GM18907 (cell line): Measurements from ENCODE around the gene PRLR.
A peak's percentile ranks its signal among the peaks of the same experiment; 100 is the strongest.
"Not testable (repeated sequence)": the region's sequence is repeated elsewhere in the genome, so short reads cannot be mapped to it uniquely, and the experiment has no call there.

Experiments used
- ATAC-seq: cut with Tn5 transposase; IDR thresholded peaks from one replicate; pipeline ENCODE4 v1.9.1; 2021; ENCODE audit warnings: mild to moderate bottlenecking, moderate library complexity; ENCODE audit not compliant: unreplicated experiment

PRLR gene

DNA sequence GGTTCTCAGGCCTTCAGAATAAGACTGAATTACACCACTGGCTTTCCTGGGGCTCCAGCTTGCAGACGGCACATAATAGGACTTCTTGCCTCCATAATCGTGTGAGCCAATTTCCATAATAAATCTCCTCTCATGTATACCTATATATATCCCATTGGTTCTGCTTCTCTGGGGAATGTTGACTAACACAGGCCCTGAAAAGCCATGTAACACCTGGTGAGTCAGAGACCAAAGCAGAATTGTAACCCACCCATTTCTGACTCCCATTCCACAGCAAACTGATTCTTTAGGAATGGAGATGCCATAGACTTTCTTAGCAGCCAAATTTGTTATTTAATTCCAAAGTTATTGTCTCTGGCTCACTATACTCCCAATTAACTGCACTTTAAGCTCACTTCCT lies 97.1 kb downstream of the PRLR start:
- no peak for ATAC-seq

DNA sequence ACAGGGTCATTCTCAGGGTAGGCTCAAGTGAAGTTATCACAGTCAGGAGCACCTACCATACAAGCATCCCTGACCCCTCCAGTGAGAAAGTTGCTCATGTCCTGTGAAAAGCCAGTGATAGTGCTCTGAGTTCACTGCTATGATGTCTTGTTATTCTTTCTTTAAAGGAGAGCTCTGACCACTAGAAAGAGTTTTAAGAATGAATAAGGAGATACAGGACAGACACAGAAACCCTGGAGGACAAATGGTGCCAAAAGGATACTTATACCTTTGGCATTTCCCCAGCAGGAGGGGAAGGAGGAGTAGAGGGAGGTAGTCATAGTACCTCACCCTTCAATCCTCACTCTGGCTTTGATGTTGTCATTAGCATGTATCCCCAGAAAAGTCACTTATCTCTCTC lies 98.6 kb downstream of the PRLR start:
- ATAC-seq = no peak

DNA sequence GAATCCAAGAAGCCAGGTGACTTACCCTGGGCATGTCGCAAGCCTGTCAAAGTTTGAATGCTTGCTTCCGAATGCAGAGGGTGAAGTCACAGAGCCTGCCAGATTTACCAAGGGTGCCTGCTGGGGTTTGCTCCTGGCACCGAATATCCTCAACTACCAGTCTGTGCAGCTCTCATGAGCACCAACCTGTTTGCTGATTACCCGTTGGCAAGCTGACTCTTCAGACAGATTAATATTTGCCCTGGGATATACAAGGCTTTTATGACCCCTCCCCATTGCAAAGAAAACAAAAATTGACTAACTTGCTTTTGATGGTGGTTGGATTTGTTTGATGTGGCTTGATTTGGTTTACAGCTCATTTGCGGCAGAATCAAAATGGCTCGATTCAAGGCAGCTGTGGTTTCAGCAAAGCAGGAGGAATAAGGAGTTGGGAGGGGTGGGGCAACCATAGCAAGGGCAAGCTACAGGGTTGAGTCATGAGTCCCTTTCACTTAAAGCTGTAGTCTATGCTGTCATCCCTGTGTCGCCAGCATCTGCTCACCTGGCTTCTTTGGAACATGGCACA lies 100.3 kb downstream of the PRLR start:
- ATAC-seq = peak; percentile 69

DNA sequence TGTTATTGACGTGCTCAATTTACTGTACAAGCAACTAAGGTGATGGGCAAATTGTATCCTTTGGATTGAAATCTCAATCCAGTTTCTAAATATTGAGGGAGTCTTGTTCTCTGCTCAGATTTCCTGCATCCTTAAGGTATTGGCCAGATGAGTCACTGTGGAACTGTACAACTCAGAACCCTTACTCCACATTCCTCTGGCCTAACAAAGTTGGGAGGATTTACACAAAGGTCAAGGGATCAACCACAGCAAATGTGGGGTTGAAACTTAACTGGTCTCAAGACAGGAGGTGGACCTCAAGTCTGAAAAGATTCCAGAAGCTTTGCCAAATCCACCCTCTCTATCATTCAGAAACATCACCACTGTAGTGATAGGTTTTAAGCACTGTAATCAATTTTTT lies 101.0 kb downstream of the PRLR start:
- no peak for ATAC-seq

DNA sequence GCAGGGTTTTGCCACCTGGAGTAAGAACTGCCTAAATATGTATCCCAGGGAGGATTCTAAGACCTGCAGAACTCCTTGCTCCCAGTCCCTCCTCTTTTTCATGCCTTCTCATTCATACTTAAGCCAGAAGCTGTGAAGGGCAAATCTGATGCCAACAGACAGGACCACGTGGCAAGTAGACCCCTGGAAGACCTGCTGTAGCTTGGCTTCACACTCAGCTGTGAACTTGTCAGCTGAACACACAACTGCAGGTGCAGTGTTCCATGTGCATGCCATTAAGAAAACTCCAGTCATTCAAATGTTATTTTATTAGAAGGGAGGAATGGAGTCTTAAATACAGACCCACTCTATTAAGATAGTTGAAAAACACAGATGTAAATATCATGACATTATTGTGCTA lies 103.3 kb downstream of the PRLR start:
- ATAC-seq = no peak

DNA sequence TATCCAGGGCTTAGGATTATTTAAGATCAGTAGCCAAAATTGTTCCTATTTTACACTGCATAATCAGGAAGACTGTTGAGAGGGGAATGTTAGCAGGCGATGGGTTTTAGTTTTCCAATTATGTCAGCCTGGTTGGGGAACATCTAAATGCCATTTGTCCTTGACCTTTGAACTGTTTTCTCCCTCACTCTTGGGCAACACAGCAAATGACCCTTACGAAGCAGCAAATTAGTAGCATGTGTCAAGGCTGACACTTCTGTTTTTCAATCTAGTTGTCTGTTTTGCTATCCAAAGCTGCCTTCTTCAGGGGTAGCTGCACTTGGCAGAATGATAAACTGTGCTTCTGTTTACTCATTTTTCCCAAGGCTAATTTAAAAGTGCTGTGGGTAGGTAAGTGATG lies 104.5 kb downstream of the PRLR start:
- no peak for ATAC-seq

DNA sequence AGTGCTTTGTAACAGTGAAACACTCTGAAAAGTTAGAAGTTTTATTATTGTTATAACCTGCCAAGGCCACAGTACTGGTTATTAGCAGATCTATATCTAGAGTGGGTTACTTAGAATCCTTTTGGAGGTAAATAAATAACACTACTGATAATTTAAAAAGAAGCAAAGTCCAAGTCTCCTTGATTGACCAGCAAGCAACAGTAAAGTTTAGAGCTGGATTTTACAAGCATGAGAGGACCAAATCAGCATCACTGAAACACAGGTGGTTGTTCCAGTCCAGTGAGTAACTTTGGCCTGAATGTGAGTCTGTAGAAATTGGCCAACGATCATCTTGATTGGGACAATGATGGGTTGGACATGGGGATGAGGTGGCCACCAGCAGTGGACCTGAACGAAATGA lies 105.4 kb downstream of the PRLR start:
- no peak for ATAC-seq

DNA sequence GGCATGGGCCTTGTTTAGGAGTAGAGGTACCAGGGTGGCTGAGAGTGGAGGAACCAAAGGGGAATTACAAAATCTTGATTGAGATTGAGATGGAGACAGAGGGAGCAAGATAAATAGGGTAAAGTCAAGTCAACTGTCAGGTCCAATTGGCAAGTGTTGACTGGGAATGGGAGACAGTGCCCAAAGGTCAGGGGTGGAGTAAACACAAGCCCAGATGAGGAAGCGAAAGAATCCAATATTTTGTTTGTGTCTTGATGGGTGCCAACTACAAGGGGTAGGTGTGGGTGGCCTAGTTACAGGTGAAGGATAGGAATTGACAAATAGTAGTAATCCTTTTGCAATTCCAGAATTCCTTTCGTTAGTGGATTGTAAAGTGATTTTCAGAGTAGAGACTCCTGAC lies 107.5 kb downstream of the PRLR start:
- ATAC-seq = no peak

DNA sequence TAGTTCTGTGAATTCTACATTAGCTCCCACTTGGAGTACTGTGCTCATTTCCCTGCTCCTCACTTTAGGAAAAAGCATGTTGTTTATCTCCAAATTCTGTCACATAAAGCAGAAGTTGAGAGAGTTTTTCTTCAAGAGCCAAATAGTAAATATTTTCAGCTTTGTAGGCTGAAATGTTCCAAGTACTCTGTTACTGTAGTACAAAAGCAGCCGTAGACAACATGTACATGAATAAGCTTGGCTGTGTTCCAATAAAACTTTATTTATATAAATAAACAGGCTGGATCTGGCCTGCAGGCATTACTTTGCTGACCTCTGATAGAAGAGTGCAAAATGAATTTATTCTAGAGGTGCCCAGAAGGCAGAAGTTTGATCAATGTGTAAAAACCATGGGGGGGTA lies 109.6 kb downstream of the PRLR start:
- ATAC-seq = no peak

DNA sequence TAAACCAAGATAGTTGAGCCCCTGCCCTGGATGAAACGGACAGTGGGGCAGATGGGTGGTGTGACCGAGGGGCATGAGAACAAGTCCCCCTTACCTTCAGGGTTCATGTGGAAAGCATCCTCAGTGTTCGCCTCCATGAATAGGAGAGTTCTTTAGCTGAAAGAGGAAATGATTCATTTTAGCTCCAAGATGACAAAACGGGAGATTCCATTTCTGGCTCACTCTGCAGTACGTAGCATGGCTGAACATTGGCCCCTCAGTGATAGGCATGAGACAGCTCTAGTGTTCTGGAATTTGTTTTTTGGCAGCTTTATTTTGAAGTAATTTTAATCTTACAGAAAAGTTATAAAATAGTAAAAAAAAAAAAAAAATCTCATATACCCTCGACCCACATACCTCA lies 112.3 kb downstream of the PRLR start:
- ATAC-seq = no peak

DNA sequence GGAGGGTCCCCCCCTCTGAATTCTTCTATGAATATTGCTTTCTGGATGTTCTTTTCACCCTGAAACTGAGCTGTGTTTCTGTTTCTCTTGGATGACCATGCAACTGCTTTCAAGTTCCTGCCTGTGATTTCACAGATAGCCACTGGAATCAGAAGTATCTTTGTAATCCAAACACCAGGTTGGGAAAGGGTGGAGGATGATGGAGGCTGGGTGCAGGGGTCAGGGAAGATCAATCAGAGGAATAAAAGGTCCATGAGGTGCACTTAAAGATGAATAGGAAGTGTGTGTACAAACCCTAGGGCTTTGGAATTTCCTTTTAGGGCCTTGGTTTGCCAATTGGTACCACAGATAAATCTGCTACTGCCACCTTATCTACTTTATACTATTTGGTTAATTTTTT lies 114.4 kb downstream of the PRLR start:
- no peak for ATAC-seq

DNA sequence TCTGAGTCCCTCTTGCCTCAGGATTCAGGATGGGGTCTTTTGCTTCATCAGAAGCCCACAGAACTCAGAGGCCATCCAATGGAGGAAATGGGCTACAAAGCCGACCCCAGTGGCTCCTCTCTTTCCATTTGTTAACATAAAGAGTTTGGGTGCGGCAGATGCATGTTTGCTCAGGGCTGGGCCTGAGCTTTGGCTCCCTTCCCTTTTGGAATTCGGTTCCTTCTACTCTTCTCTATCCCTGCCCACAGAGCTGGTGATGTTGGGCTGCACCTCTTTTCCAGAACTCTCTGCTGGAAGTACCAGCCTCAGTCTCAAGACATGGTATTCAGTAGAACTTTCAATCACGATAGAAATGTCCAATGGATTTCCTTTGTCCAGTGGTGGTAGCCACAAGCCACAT lies 115.6 kb downstream of the PRLR start:
- ATAC-seq = no peak

DNA sequence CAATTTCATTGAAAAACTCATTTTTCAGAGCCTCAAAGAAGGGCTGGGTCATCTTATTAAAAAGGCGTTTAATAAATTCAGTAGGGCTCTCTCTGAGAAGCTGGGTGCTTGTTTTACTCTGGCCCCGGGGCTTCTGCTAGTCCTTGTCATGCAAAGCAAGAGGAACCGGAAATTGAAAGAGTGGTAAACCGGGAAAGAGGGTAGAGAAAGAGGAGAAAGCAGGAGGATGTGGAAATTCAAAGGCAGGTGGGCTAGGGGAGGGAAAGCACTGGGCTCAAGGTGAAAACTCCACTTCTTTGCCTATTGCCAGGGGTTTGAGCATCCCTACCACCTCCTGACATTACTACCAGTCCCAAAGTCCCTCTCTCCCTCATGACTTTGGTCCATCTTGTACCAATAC lies 118.0 kb downstream of the PRLR start:
- ATAC-seq = no peak

DNA sequence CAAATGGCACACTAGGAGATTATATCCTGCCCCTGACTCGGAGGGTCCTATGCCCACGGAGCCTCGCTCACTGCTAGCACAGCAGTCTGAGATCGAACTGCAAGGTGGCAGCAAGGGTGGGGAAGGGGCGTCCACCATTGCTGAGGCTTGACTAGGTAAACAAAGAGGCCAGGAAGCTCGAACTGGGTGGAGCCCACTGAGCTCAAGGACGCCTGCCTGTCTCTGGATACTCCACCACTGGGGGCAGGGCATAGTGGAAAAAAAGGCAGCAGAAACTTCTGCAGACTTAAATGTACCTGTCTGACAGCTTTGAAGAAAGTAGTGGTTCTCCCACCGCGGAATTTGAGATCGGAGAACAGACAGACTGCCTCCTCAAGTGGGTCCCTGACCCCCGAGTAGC lies 125.7 kb downstream of the PRLR start:
- ATAC-seq = not testable (repeated sequence)

DNA sequence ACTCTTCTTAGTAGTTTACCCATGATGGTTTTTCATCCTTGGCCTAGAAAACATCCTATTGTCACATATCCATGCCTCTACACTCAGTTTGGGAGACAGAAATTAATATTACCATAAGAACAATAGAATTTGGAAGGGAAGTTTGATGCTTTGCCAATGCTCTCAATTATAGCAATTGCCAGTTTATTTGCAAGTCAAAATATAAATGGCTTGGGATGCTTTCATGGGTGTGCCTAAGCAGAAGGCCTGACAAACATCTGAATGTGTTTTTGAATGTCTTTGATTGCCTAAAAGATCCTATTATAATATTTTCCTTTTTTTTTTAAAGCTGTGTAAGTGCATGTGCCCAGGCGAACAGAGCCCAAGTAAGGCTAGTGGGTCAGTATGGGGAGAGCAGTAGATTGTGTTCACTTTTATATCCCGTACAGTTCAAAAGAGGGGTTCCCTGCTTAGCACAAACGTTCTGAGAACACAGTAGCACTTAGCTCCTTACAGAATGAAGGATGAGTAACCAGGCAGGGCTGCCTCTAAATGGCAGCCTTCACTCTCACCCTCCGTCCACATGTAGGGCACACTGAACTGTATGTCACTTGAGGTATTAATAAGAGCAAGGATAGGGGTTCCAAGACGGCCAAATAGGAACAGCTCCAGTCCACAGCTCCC lies 126.5 kb downstream of the PRLR start:
- no peak for ATAC-seq

DNA sequence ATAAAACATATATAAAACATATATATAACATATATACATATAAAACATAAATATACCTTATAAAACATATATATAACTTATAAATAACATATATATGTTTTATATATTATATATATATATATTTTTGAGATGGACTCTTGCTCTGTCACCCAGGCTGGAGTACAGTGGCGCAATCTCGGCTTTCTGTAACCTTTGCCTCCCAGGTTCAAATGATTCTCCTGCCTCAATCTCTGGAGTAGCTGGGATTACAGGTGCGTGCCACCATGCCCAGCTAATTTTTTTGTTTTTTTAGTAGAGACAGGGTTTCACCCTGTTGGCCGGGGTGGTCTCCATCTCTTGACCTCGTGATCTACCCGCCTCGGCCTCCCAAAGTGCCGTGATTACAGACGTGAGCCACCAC lies 128.6 kb downstream of the PRLR start:
- ATAC-seq = not testable (repeated sequence)

DNA sequence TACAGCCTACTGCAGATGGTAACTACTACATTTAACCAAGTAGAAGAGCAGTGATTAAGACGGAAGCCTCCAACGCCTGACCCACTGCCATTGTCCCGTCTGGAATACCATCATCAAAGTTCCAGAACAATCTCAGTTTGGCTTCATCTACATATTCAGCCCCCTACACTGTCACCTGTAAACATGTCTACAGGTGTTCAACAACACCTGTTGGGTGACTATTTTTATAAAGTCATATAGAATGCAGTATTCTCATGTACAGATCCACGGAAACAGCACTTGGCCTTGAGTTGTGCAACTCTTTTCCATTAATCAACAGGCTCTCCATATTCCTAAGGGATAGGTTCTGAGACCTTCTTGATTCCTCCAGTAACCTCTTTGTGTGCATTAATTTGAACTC lies 129.3 kb downstream of the PRLR start:
- ATAC-seq = no peak

DNA sequence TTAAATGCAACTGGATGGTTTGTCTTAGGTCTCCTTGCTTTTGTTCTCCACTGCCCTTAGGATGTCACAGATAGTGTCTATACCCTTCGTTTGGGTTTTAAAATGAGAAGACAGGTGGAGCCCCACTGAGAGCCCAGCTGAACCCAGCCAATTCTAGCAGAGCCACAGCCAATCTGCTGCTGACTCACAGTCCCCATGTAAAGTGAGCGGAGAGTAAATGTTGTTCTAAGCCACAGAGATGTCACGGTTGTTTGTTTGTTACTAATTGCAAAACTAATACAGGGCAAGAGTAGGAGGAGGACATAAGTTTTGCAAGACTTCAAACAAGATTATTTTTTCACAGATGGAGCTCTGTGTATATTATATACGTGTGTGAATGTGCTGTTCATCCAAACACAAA lies 132.1 kb downstream of the PRLR start:
- peak; percentile 44 for ATAC-seq

DNA sequence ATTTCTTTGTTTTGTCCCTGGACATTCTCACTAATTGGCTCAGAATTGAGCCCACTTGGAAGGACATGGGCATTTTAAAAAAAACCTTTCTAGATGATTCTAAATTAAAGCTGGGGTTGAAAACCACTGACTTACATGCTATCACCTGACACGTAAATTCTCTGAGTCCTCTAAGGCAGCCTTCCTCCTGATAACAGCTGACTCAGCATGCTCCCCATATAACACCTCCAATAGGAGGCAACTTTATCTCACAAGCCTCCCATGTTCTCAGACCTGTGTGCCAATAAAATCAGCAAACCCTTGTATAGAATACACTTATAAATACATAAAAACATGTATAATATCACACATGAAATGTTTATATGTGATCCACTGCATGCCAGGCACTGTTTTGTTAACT lies 133.4 kb downstream of the PRLR start:
- ATAC-seq = no peak

DNA sequence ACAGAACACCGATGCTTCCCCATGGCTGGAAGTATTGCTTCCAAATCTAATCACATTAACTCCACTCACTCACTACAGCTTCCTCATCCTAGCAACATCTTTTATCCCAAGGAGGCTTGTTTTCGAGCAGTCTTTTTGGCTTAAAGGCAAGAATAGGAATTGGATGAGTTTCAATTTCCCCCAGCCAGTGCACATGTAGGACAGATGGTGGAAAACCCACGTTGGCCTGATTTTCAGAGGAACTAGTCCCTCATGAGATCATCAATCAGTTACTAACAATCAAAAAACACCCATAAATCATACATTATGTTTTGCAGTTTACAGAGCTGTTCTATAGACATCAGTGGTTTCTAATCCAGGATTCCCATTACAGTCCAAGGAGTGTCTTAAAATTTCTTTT lies 134.1 kb downstream of the PRLR start:
- ATAC-seq = no peak

DNA sequence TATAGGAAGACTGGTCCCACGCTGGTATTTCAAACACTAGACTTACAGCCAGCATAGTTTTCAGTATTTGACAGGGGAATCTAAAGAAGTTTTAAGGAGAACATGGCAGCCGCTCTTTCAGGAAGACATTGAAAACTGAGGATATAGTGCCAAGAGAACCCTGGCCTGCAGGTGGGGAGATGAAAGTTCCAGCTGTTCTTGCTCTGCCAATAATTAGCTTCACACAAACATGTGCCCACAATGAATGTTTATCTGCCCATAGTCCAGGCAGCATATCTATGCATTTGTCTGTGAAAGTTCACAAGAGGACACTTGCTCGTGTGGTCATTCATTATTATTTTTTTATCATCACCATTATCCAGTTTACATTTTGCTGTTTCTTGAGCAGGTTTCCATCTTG lies 134.9 kb downstream of the PRLR start:
- ATAC-seq = no peak

DNA sequence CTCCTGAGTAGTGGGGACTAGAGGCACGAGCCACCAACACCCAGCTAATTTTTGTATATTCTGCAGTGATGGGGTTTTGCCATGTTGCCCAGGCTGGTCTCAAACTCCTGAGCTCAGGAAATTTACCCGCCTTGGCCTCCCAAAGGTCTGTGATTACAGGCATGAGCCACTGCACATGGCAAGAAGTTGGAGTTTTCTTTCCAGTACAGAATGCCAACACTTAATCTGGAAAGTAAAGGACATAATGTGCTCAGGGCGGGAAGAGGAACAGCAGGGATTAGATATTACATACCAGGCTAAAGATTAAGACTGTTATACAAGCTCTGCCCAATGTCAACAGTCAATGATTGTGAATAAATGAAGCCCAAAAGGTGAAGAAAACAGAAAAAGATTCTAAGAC lies 135.3 kb downstream of the PRLR start:
- no peak for ATAC-seq

DNA sequence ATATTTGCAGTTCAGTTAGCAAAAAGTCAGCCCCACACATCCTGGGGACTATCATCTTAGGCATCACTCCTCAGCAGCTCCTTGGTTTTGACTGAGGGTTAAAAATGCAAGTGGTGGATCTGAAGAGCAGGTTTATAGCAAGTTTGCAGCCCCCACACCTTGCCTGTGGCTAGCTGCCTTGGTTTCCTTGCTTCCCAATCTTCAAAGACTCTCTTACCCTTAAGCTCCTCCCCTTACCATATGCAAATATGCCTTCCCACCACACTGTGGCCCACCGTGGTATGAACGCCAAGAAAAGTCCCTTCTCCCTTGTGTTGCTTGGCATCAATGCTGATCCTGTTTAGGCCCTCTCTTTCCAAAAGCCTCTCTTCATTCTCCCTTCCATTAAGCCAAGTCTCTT lies 137.6 kb downstream of the PRLR start:
- no peak for ATAC-seq
